K562 (cell line): ENCODE results near the gene PTPN18. TPM values are rescaled to one million over a fixed set of nuclear protein-coding genes. Genes with fewer than 3 reads are reported as not detected.

Experiments used
- BRF2 ChIP-seq: IDR thresholded peaks from 3 replicates; pipeline ENCODE4 v1.6.1; 2011; ENCODE audit warnings: borderline replicate concordance, mild to moderate bottlenecking; ENCODE audit not compliant: insufficient read length, insufficient read depth
- CBX3 ChIP-seq, 2 experiments: IDR thresholded peaks; 1 replicate in 1 of 2; 2 replicates in 1 of 2; pipeline ENCODE4 v1.6.1; 2012; ENCODE audit warnings: inconsistent platforms in 2 of 2, low read length in 2 of 2, borderline replicate concordance in 1 of 2, control low read depth in 1 of 2
- DNMT1 ChIP-seq: fragments of 450-650 bp; IDR thresholded peaks from 2 replicates; pipeline ENCODE4 v1.6.1; 2016; ENCODE audit warnings: antibody characterized with exemption, mild to moderate bottlenecking
- ETV6 ChIP-seq, 3 experiments: fragments of 150-350 bp in 1 of 3; sonication (generic) in 1 of 3; formaldehyde crosslinking in 1 of 3; IDR thresholded peaks; 2 replicates each; pipeline versions ENCODE4 v1.6.1 to v1.8.0; 2014 to 2022; ENCODE audit warnings: borderline replicate concordance in 2 of 3, low read depth in 2 of 3, antibody characterized with exemption in 1 of 3, low read length in 1 of 3, mild to moderate bottlenecking in 1 of 3, missing genetic modification reagents in 1 of 3
- GTF2F1 ChIP-seq: IDR thresholded peaks from 2 replicates; pipeline ENCODE4 v1.6.1; 2011; ENCODE audit warnings: low read depth, low read length, improper control_type of control experiment
- HDAC3 ChIP-seq: fragments of 450-650 bp; IDR thresholded peaks from 2 replicates; pipeline ENCODE4 v1.6.1; 2018; ENCODE audit warnings: borderline replicate concordance, mild to moderate bottlenecking, moderate library complexity; ENCODE audit not compliant: partially characterized antibody
- IRF9 ChIP-seq: fragments of 450-650 bp; IDR thresholded peaks from 2 replicates; pipeline ENCODE4 v1.6.1; 2016; ENCODE audit warnings: missing biosample characterization, missing genetic modification characterization
- JUN ChIP-seq, 2 experiments: sonication (generic) in 1 of 2; formaldehyde crosslinking in 1 of 2; IDR thresholded peaks; 2 replicates each; pipeline versions ENCODE4 v1.6.1 to v1.8.0; 2012 to 2022; ENCODE audit warnings: borderline replicate concordance in 2 of 2, mild to moderate bottlenecking in 2 of 2, improper control_type of control experiment in 1 of 2, low read depth in 1 of 2, low read length in 1 of 2, missing genetic modification reagents in 1 of 2
- MXD1 ChIP-seq: fragments of 250-450 bp; sonication (Bioruptor Pico); IDR thresholded peaks from 2 replicates; pipeline ENCODE4 v1.8.0; 2021; ENCODE audit warnings: borderline replicate concordance, mild to moderate bottlenecking, moderate library complexity; ENCODE audit not compliant: poor library complexity, severe bottlenecking
- NFYB ChIP-seq: IDR thresholded peaks from 2 replicates; pipeline ENCODE4 v1.6.1; 2011; ENCODE audit warnings: mild to moderate bottlenecking, moderate library complexity; ENCODE audit not compliant: insufficient read length; ENCODE audit errors: extremely low read depth
- NR3C1 ChIP-seq: sonication (generic); formaldehyde crosslinking; IDR thresholded peaks from 2 replicates; pipeline ENCODE4 v1.8.1; 2022; ENCODE audit warnings: missing genetic modification reagents
- PCBP2 ChIP-seq: fragments of 200-400 bp; formaldehyde crosslinking; IDR thresholded peaks from 2 replicates; pipeline ENCODE4 v1.6.1; 2018; ENCODE audit warnings: low read length, low read depth, mild to moderate bottlenecking, moderate library complexity; ENCODE audit not compliant: poor library complexity, severe bottlenecking
- WHSC1 ChIP-seq: IDR thresholded peaks from one replicate; pipeline ENCODE4 v1.6.1; 2012; ENCODE audit warnings: low read length, control low read depth, inconsistent platforms
- XRCC5 ChIP-seq: fragments of 200-400 bp; formaldehyde crosslinking; IDR thresholded peaks from 2 replicates; pipeline ENCODE4 v1.6.1; 2017; ENCODE audit warnings: low read depth, mild to moderate bottlenecking, low read length
- ZNF431 ChIP-seq: sonication (generic); formaldehyde crosslinking; IDR thresholded peaks from 2 replicates; pipeline ENCODE4 v1.8.0; 2022; ENCODE audit warnings: mild to moderate bottlenecking, missing genetic modification reagents
- ZNF512 ChIP-seq: IDR thresholded peaks from 2 replicates; pipeline ENCODE4 v1.6.1; 2016; ENCODE audit warnings: missing genetic modification characterization, missing compliant biosample characterization
- polyA plus RNA-seq, 8 experiments: library from polyadenylated mRNA; depleted of rRNA in 4 of 8; stranded (reverse) in 5 of 8; unstranded in 3 of 8; fragments of >200 nt; fragmentation: Nextera tagmentation in 2 of 8; fragmentation: Illumina TruSeq in 1 of 8; extraction: Ambion mirVana in 2 of 8; extraction: Trizol in 1 of 8; gene quantifications; 2 replicates each; pipeline versions ENCODE4 v1.2.1 to v1.2.3, GENCODE V29; 2011 to 2014; ENCODE audit warnings: inconsistent platforms in 1 of 8, missing spikeins in 1 of 8
- total RNA-seq, 7 experiments: library from RNA; depleted of rRNA in 6 of 7; stranded (reverse); fragments of >200 nt in 6 of 7; fragmentation: Illumina TruSeq in 2 of 7; extraction: Trizol in 2 of 7; gene quantifications; 2 replicates each; pipeline versions ENCODE4 v1.2.1 to v1.2.3, GENCODE V29; 2011 to 2021; ENCODE audit warnings: low replicate concordance in 1 of 7

PTPN18 gene
- total and polyA plus RNA-seq, 9 of the 15 experiments (the other 6 are each of a cell fraction or from before 2014, with no cell fraction given), result 11.6 to 90.7 (median 49.6) TPM

- no peak for TF ChIP-seq ZNF512 (tag)
- TF ChIP-seq NFYB, result no peak
- no peak for TF ChIP-seq BRF2
- TF ChIP-seq NR3C1 (CRISPR knock-in tag), result no peak
- no peak for TF ChIP-seq CBX3 (IDR thresholded peaks at IDR 0.05; ENCODE audit: borderline replicate concordance in 1 of 2, low read length in 2 of 2)
- TF ChIP-seq ZNF431, result no peak
- no peak for TF ChIP-seq HDAC3
- TF ChIP-seq WHSC1, result no peak
- TF ChIP-seq IRF9, result no peak
- TF ChIP-seq XRCC5, result no peak
- no peak for TF ChIP-seq ETV6 (IDR thresholded peaks at IDR 0.05; ENCODE audit: borderline replicate concordance in 1 of 2, low read depth in 2 of 2, low read length in 1 of 2)
- TF ChIP-seq ETV6 (CRISPR knock-in tag; IDR thresholded peaks at IDR 0.05; ENCODE audit: borderline replicate concordance), result no peak
- no peak for TF ChIP-seq MXD1 (CRISPR knock-in tag)
- TF ChIP-seq GTF2F1, result no peak
- no peak for TF ChIP-seq JUN (IDR thresholded peaks at IDR 0.05; ENCODE audit: borderline replicate concordance, low read depth, low read length)
- no peak for TF ChIP-seq JUN (CRISPR knock-in tag; IDR thresholded peaks at IDR 0.05; ENCODE audit: borderline replicate concordance)
- no peak for TF ChIP-seq DNMT1
- no peak for TF ChIP-seq PCBP2
Observed at GRCh38 chr2:130332271-130333073, 23.4 kb upstream of the PTPN18 start (continued).
